Measurements from ENCODE around the gene FAR1.
"Not testable (repeated sequence)": the region's sequence is repeated elsewhere in the genome, so short reads cannot be mapped to it uniquely, and the experiment has no call there.

Gene FAR1

DNA sequence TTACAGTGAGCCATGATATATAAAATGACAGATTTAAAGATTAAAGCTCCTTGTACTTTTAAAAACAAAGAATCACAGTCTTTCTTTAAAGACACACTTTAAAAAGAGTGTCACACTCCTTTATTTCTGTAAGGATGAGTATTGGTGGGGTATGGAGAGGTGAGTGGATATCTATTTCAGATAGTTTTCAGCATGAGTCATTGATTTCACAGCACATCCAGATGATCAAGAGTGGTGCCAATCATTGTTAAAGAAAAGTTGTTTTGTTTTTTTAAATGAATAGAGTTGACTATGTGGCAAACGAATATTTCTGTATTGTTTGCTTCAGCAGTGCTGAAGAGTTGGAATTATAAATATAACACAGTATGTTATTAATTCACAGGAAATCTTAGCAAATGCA lies 52.5 kb downstream of the FAR1 start:
- POLR2A ChIA-PET (ENCODE audit: low non-redundant PET): no interaction called here
- H3K27ac ChIP-seq: no peak overlapping the region
- peak; percentile 24 for DNase-seq (ENCODE audit: low spot score)
- no peak for TF ChIP-seq CTCF (conservative IDR thresholded peaks at IDR 0.05; ENCODE audit: low read depth)
- CTCF ChIA-PET: interaction anchor here (0.6 kb wide), 1 partner anchor 1843 kb away, joined by 4 read pairs; no protein-coding TSS in a partner anchor

DNA sequence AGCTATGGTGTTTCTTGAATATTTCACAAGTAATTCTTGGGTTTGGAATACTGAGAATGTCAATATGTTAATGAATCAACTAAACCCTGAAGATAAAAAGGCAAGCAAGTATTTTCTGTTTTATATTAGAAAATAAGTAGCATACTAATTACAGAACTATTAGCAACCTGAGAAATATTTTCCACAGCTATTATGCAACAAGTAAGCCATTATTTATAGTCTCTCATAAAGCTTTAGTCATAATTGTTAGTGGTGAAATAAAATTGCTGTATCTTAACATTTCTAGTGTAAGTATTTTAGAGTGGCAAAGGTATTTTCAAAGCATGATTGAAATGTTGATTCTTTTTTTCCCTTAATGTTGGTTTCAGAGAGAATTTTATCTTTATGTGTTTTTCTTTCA lies 53.3 kb downstream of the FAR1 start:
- DNase-seq (ENCODE audit: low spot score): no peak
- POLR2A ChIA-PET (ENCODE audit: low non-redundant PET): interaction anchor here (0.5 kb wide), 1 partner anchor 76 kb away, joined by 4 read pairs; no protein-coding TSS in a partner anchor
- H3K27ac ChIP-seq: no peak overlapping the region
- TF ChIP-seq CTCF (conservative IDR thresholded peaks at IDR 0.05; ENCODE audit: low read depth): no peak
- CTCF ChIA-PET: interaction anchor here (0.7 to 1.1 kb wide), 3 partner anchors 26 to 160 kb away, joined by 3 read pairs; no protein-coding TSS in a partner anchor

GRCh38 chr11:13726456-13726855 lies 58.0 kb downstream of the FAR1 start:
- ChIA-PET POLR2A (ENCODE audit: low non-redundant PET) (no interaction called here), CTCF (interaction anchor here (0.5 to 0.6 kb wide), 2 partner anchors 516 to 589 kb away, joined by 3 to 4 read pairs; no protein-coding TSS in a partner anchor)
- H3K27ac ChIP-seq: no peak overlapping the region
- no peak for DNase-seq (ENCODE audit: low spot score)
- no peak for TF ChIP-seq CTCF (conservative IDR thresholded peaks at IDR 0.05; ENCODE audit: low read depth)

DNA sequence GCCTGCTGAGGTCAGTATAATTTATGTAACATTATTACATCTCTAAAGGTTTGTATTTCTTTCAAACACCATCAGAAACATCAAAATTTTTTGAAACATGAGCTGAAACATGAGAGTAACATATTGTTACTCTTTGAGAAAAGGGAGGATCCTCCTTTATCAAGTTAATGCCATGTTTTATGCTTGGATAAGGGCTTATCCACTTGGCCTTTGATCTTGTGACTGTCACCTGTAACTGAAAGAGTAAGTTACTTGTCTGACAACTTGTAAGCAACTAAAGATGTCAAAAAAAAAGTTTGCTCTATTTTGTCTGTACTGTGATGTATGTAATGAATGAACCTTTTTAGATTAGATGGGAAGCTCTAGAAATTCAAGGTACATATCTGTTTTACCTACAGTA lies 59.6 kb downstream of the FAR1 start:
- POLR2A ChIA-PET (ENCODE audit: low non-redundant PET): no interaction called here
- no peak overlapping the region for H3K27ac ChIP-seq
- no peak for TF ChIP-seq CTCF (conservative IDR thresholded peaks at IDR 0.05; ENCODE audit: low read depth)
- no peak for DNase-seq (ENCODE audit: low spot score)
- CTCF ChIA-PET: no interaction called here

- CTCF ChIA-PET: interaction anchor here (0.8 kb wide), 1 partner anchor 9 kb away, joined by 4 read pairs; no protein-coding TSS in a partner anchor
- no peak for DNase-seq (ENCODE audit: low spot score)
- no peak for TF ChIP-seq CTCF (conservative IDR thresholded peaks at IDR 0.05; ENCODE audit: low read depth)
- H3K27ac ChIP-seq: no peak overlapping the region
- POLR2A ChIA-PET (ENCODE audit: low non-redundant PET): no interaction called here
These were observed 66.1 kb downstream of the FAR1 start for GRCh38 chr11:13734530-13734929.

DNA sequence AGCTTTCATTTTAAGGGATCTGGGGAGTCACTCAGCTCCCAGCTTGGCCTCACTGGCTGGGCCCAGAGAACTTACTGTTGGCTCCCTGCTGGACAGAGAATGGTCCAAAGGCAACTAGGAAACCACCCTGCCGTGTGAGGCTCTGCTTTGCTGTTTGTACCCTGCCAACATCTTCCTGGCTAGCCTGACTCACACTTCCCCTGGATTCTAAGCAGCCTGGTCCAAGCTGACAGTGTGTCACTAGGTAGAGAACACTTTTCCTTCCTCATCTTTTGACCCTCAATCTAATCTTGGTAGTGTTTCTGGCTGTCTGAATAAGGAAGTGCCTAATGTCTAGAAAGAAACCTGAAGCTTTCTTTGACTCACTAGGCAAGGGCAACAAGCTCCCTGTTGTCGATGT lies 76.7 kb downstream of the FAR1 start:
- ChIA-PET CTCF (interaction anchor here (0.6 to 1.4 kb wide), 2 partner anchors 27 to 159 kb away, joined by 4 to 5 read pairs; no protein-coding TSS in a partner anchor), POLR2A (ENCODE audit: low non-redundant PET) (no interaction called here)
- TF ChIP-seq CTCF (conservative IDR thresholded peaks at IDR 0.05; ENCODE audit: low read depth): no peak
- no peak overlapping the region for H3K27ac ChIP-seq
- DNase-seq (ENCODE audit: low spot score): no peak

DNA sequence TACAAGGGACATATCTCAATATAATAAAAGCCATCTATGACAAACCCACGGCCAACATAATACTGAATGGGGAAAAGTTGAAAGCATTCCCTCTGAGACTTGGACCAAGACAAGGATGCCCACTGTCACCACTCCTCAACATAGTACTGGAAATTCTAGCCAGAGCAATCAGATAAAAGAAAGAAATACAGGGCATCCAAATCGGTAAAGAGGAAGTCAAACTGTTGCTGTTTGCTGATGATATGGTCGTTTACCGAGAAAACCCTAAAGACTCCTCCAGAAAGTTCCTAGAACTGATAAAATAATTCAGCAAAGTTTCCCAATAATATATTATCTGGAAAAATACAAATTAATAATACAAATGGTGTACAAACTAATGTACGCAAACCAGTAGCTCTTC lies 84.8 kb downstream of the FAR1 start:
- CTCF ChIA-PET; POLR2A ChIA-PET (ENCODE audit: low non-redundant PET); H3K27ac ChIP-seq; DNase-seq (ENCODE audit: low spot score): not testable (repeated sequence)
